ENCODE data around the gene PROP1.

DNA sequence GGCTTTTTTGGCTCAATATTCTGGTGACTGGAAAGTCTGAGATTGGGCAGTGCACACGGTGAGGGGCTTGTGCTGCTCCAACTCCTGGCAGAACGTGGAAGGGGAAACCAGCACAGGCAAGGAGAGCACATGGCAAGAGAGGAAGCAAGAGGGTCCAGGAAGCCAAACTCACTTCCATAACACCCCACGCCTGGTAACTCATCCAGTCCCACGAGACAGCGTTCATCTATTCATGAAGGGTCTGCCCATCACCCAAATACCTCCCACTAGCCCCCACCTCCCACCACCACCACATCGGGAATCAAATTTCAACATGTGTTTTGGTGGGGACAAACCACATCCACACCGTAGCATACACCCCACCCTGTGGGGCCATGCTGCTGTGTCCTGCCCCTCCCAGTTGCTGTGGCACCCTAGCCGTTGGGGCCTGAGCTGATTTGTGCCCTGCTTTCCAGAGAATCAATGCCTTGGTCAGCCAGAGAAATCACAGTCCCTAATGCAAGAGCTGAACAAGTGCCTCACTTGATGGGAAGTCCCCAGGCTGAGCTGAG lies 27.3 kb downstream of the PROP1 start:
- TF ChIP-seq, protein P1, sequence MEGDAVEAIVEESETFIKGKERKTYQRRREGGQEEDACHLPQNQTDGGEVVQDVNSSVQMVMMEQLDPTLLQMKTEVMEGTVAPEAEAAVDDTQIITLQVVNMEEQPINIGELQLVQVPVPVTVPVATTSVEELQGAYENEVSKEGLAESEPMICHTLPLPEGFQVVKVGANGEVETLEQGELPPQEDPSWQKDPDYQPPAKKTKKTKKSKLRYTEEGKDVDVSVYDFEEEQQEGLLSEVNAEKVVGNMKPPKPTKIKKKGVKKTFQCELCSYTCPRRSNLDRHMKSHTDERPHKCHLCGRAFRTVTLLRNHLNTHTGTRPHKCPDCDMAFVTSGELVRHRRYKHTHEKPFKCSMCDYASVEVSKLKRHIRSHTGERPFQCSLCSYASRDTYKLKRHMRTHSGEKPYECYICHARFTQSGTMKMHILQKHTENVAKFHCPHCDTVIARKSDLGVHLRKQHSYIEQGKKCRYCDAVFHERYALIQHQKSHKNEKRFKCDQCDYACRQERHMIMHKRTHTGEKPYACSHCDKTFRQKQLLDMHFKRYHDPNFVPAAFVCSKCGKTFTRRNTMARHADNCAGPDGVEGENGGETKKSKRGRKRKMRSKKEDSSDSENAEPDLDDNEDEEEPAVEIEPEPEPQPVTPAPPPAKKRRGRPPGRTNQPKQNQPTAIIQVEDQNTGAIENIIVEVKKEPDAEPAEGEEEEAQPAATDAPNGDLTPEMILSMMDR (IDR thresholded peaks at IDR 0.05), result no peak
- TF ChIP-seq POLR2A (IDR thresholded peaks at IDR 0.05), result no peak
